H9 (cell line): ENCODE measurements around the gene PARL. TPM values are rescaled to one million over a fixed set of nuclear protein-coding genes. Genes with fewer than 3 reads are reported as not detected.
A peak's percentile ranks its signal among the peaks of the same experiment; 100 is the strongest.

Experiments
- DNase-seq: peaks from one replicate; pipeline ENCODE4 v3.0.0-alpha.2; 2017
- H2AFZ ChIP-seq: one replicate; pipeline ENCODE4 v1.6.1; 2013; ENCODE audit warnings: mild to moderate bottlenecking, low read length, control low read depth, moderate library complexity
- H2AK5ac ChIP-seq: 2 replicates; pipeline ENCODE4 v1.6.1; 2013; ENCODE audit warnings: low read length, control low read depth, mixed read lengths; ENCODE audit not compliant: insufficient read length
- H2BK120ac ChIP-seq: one replicate; pipeline ENCODE4 v1.6.1; 2013; ENCODE audit warnings: low read depth, mild to moderate bottlenecking, low read length, control low read depth, inconsistent platforms; ENCODE audit not compliant: poor library complexity, severe bottlenecking
- H2BK12ac ChIP-seq: 2 replicates; pipeline ENCODE4 v1.6.1; 2013; ENCODE audit warnings: low read length, control low read depth, mixed read lengths, low read depth; ENCODE audit not compliant: insufficient read length
- H2BK15ac ChIP-seq: 2 replicates; pipeline ENCODE4 v1.6.1; 2013; ENCODE audit warnings: low read depth, low read length, control low read depth
- H2BK20ac ChIP-seq: one replicate; pipeline ENCODE4 v1.6.1; 2013; ENCODE audit warnings: low read depth, mild to moderate bottlenecking, low read length, control low read depth, inconsistent platforms; ENCODE audit not compliant: poor library complexity, severe bottlenecking
- H2BK5ac ChIP-seq: 2 replicates; pipeline ENCODE4 v1.6.1; 2013; ENCODE audit warnings: low read length, control low read depth, mixed read lengths; ENCODE audit not compliant: insufficient read length
- H3K14ac ChIP-seq: 2 replicates; pipeline ENCODE4 v1.6.1; 2013; ENCODE audit warnings: low read length, control low read depth; ENCODE audit not compliant: insufficient read depth
- H3K18ac ChIP-seq: 2 replicates; pipeline ENCODE4 v1.6.1; 2013; ENCODE audit warnings: low read depth, mild to moderate bottlenecking, mixed read lengths, low read length, control low read depth; ENCODE audit not compliant: insufficient read length
- H3K23ac ChIP-seq: 2 replicates; pipeline ENCODE4 v1.6.1; 2013; ENCODE audit warnings: low read length, control low read depth, mixed read lengths, low read depth; ENCODE audit not compliant: insufficient read length
- H3K23me2 ChIP-seq: 2 replicates; pipeline ENCODE4 v1.6.1; 2013; ENCODE audit warnings: low read depth, mild to moderate bottlenecking, mixed read lengths, low read length, control low read depth; ENCODE audit not compliant: insufficient read length, poor library complexity, severe bottlenecking
- H3K27ac ChIP-seq: 2 replicates; pipeline ENCODE4 v1.5.1; 2013; ENCODE audit warnings: low read length, control low read depth, mixed read lengths, low read depth; ENCODE audit not compliant: insufficient read length
- H3K27me3 ChIP-seq: 2 replicates; pipeline ENCODE4 v1.6.1; 2013; ENCODE audit warnings: low read length, control low read depth, inconsistent platforms; ENCODE audit not compliant: insufficient read depth
- H3K4ac ChIP-seq: 2 replicates; pipeline ENCODE4 v1.6.1; 2013; ENCODE audit warnings: low read depth, mild to moderate bottlenecking, control low read depth, inconsistent platforms, low read length, moderate library complexity
- H3K4me1 ChIP-seq: 2 replicates; pipeline ENCODE4 v1.6.1; 2013; ENCODE audit warnings: low read length, control low read depth, inconsistent platforms; ENCODE audit not compliant: insufficient read depth
- H3K4me2 ChIP-seq: 2 replicates; pipeline ENCODE4 v1.6.1; 2013; ENCODE audit warnings: low read length, control low read depth, mixed read lengths; ENCODE audit not compliant: insufficient read length, insufficient read depth
- H3K56ac ChIP-seq: 2 replicates; pipeline ENCODE4 v1.6.1; 2013; ENCODE audit warnings: low read depth, mild to moderate bottlenecking, mixed read lengths, low read length, control low read depth; ENCODE audit not compliant: insufficient read length
- H3K79me1 ChIP-seq: 2 replicates; pipeline ENCODE4 v1.6.1; 2013; ENCODE audit warnings: low read depth, mild to moderate bottlenecking, moderate library complexity, low read length, control low read depth, inconsistent platforms; ENCODE audit not compliant: insufficient read depth, poor library complexity, severe bottlenecking
- H3K79me2 ChIP-seq: 2 replicates; pipeline ENCODE4 v1.6.1; 2013; ENCODE audit warnings: low read length, control low read depth, inconsistent platforms; ENCODE audit not compliant: insufficient read depth
- H3K9ac ChIP-seq: 2 replicates; pipeline ENCODE4 v1.6.1; 2013; ENCODE audit warnings: low read length, control low read depth, mixed read lengths; ENCODE audit not compliant: insufficient read length; ENCODE audit errors: extremely low read depth
- H3K9me3 ChIP-seq: one replicate; pipeline ENCODE4 v1.6.1; 2013; ENCODE audit warnings: low read depth, low read length, inconsistent platforms; ENCODE audit not compliant: control insufficient read depth
- H3T11ph ChIP-seq: one replicate; pipeline ENCODE4 v1.6.1; 2013; ENCODE audit warnings: mild to moderate bottlenecking, low read length, control low read depth, inconsistent platforms
- H4K20me1 ChIP-seq: one replicate; pipeline ENCODE4 v1.6.1; 2013; ENCODE audit not compliant: control insufficient read depth, insufficient read length, insufficient read depth
- H4K5ac ChIP-seq: 2 replicates; pipeline ENCODE4 v1.6.1; 2013; ENCODE audit warnings: low read depth, mild to moderate bottlenecking, mixed read lengths, low read length, control low read depth; ENCODE audit not compliant: insufficient read length
- H4K8ac ChIP-seq: replicated peaks from 2 replicates; pipeline ENCODE4 v1.6.1; 2013; ENCODE audit warnings: low read length, control low read depth, mixed read lengths, low read depth; ENCODE audit not compliant: insufficient read length
- H4K91ac ChIP-seq: 2 replicates; pipeline ENCODE4 v1.6.1; 2013; ENCODE audit warnings: low read depth, mild to moderate bottlenecking, moderate library complexity, mixed read lengths, low read length, control low read depth; ENCODE audit not compliant: insufficient read length
- H3K27ac Mint-ChIP-seq, 3 experiments: 2 replicates in 2 of 3; 3 replicates in 1 of 3; pipeline ENCODE4 v1.8.0; 2020 to 2021; ENCODE audit warnings: mixed read lengths in 3 of 3, mild to moderate bottlenecking in 1 of 3, moderate library complexity in 1 of 3
- H3K27me3 Mint-ChIP-seq: 2 replicates; pipeline ENCODE4 v1.8.0; 2021; ENCODE audit warnings: low read depth, mild to moderate bottlenecking, moderate library complexity, mixed read lengths
- H3K36me3 Mint-ChIP-seq, 3 experiments: 2 replicates in 2 of 3; 3 replicates in 1 of 3; pipeline ENCODE4 v1.8.0; 2020 to 2021; ENCODE audit warnings: low read depth in 3 of 3, mixed read lengths in 3 of 3; ENCODE audit not compliant: insufficient read depth in 1 of 3
- H3K4me1 Mint-ChIP-seq, 2 experiments: 2 replicates each; pipeline ENCODE4 v1.8.0; 2020; ENCODE audit warnings: mixed read lengths in 2 of 2
- H3K4me3 Mint-ChIP-seq, 2 experiments: 2 replicates in 1 of 2; 3 replicates in 1 of 2; pipeline ENCODE4 v1.8.0; 2020 to 2021; ENCODE audit warnings: mild to moderate bottlenecking in 2 of 2, mixed read lengths in 2 of 2, moderate library complexity in 1 of 2
- H3K9me3 Mint-ChIP-seq, 2 experiments: 2 replicates in 1 of 2; 3 replicates in 1 of 2; pipeline ENCODE4 v1.8.0; 2020; ENCODE audit warnings: mild to moderate bottlenecking in 2 of 2, mixed read lengths in 2 of 2, moderate library complexity in 1 of 2
- CTCF ChIP-seq: fragments of 200-600 bp; sonication (generic); conservative IDR thresholded peaks from 3 replicates; pipeline ENCODE4 v1.8.0; 2021; ENCODE audit warnings: antibody characterized with exemption, mild to moderate bottlenecking
- WGBS: extraction: QIAGEN DNeasy Blood & Tissue Kit; methylation state at CpG from one replicate; pipeline ENCODE4 v1.1.7; 2013; ENCODE audit warnings: missing lambda C conversion rate, low lambda C conversion rate, mixed read lengths; ENCODE audit not compliant: insufficient read length; ENCODE audit errors: extremely low coverage; 5-methylcytosine and 5-hydroxymethylcytosine counted together
- long read RNA-seq: library from polyadenylated mRNA; unstranded; transcript quantifications from one replicate; pipeline ENCODE4 v2.0.0, GENCODE V29; 2020
- total RNA-seq: library from RNA; stranded (reverse); gene quantifications from 2 replicates; pipeline ENCODE4 v1.2.1, GENCODE V29; 2021

PARL gene
- total RNA-seq: 94.5 and 95.5 TPM in 2 replicates
- long read RNA-seq, transcript PARL-206 (8 exons, 1,098 nt): minor isoform, 6 of 310 reads
- long read RNA-seq, transcript PARL-205 (10 exons, 1,347 nt): minor isoform, 10 of 310 reads
- long read RNA-seq, transcript PARL-201 (9 exons, 1,240 nt): minor isoform, 52 of 310 reads
- long read RNA-seq, transcript PARL-202 (10 exons, 1,414 nt): major isoform, 211 of 310 reads
- long read RNA-seq, partial matches to known transcripts: 0 of 310 reads
- long read RNA-seq, other reads (novel, unspliced or antisense): 28 of 310 reads

- H3K79me1 ChIP-seq: no peaks in the 10 kb centered on the region
- WGBS: no CpG with 5 or more reads among the region's 63 CpGs
- no peak within 1 kb of the TSS for H3K23ac ChIP-seq
- no peaks in the 10 kb centered on the region for H3K9me3 ChIP-seq
- no peaks in the 10 kb centered on the region for H4K20me1 ChIP-seq
- H3K9ac ChIP-seq: peak within 1 kb of the TSS; percentile 70
- H3K79me2 ChIP-seq: peaks cover 19% of the 10 kb centered on the region; the same call in 1 of the 2 replicates
- H3K18ac ChIP-seq: peak within 1 kb of the TSS; percentile 18
- H3K56ac ChIP-seq: no peak within 1 kb of the TSS
- H4K91ac ChIP-seq: no peak within 1 kb of the TSS
- H4K8ac ChIP-seq: no peak within 1 kb of the TSS
- H3K27me3 ChIP-seq: no peaks in the 10 kb centered on the region
- no peak within 1 kb of the TSS for H2BK12ac ChIP-seq
- peaks cover 11% of the 10 kb centered on the region for H3K23me2 ChIP-seq
- DNase-seq: peak; percentile 96
- no peak within 1 kb of the TSS for H3K27ac ChIP-seq
- peak within 1 kb of the TSS; percentile 66 to 96 (median 94); a peak in 6 of 7 replicates for H3K27ac Mint-ChIP-seq
- no peaks in the 10 kb centered on the region; the same call in 1 of the 2 replicates for H3K4me1 ChIP-seq
- H3K9me3 Mint-ChIP-seq: no peaks in the 10 kb centered on the region
- peaks cover 15% of the 10 kb centered on the region for H3K27me3 Mint-ChIP-seq
- no peak within 1 kb of the TSS for H2BK5ac ChIP-seq
- no peak within 1 kb of the TSS for H3T11ph ChIP-seq
- TF ChIP-seq CTCF: peak; percentile 97
- peak within 1 kb of the TSS; percentile 26; the same call in 1 of the 2 replicates for H3K14ac ChIP-seq
- H3K36me3 Mint-ChIP-seq: peaks cover 0 to 3% (median 2%) of the 10 kb centered on the region in 3 experiments; a peak in 4 of 7 replicates
- H2BK15ac ChIP-seq: no peak within 1 kb of the TSS; the same call in 1 of the 2 replicates
- no peak within 1 kb of the TSS for H3K4ac ChIP-seq
- no peak within 1 kb of the TSS for H2BK120ac ChIP-seq
- H2AK5ac ChIP-seq: no peak within 1 kb of the TSS
- H3K4me2 ChIP-seq: peak within 1 kb of the TSS; percentile 69
- peak within 1 kb of the TSS; percentile 15 for H2AFZ ChIP-seq
- H3K4me3 Mint-ChIP-seq: peak within 1 kb of the TSS; percentile 94 to 98
- no peak within 1 kb of the TSS for H4K5ac ChIP-seq
- H2BK20ac ChIP-seq: no peak within 1 kb of the TSS
- H3K4me1 Mint-ChIP-seq: peaks cover 21 to 26% of the 10 kb centered on the region in 2 experiments
Observed at GRCh38 chr3:183884427-183885296, at the start of gene PARL. PARL (minus strand) TSS chr3:183884880; CDS start chr3:183884846, 34 bp downstream.
